Breast epithelium (tissue), 4 donors: ENCODE results near the gene TLCD1. TPM values are rescaled to one million over a fixed set of nuclear protein-coding genes. Genes with fewer than 3 reads are reported as not detected.
"Not testable (repeated sequence)": the region's sequence is repeated elsewhere in the genome, so short reads cannot be mapped to it uniquely, and the experiment has no call there.

Source experiments
- DNase-seq, 2 donors: peaks; one replicate each; pipeline ENCODE4 v3.0.0-alpha.2; 2019; ENCODE audit warnings: low spot score in 2 of 2
- H3K27ac ChIP-seq, 2 donors: fragments of 200-600 bp; sonication (generic) in 1 of 2; one replicate each; pipeline ENCODE4 v1.5.1; 2016 to 2019; ENCODE audit warnings: mild to moderate bottlenecking in 1 of 2
- H3K27me3 ChIP-seq, 2 donors: fragments of 200-600 bp; sonication (generic) in 1 of 2; one replicate each; pipeline versions ENCODE4 v1.5.1 to v1.6.0; 2017 to 2019; ENCODE audit warnings: control low read depth in 1 of 2, mild to moderate bottlenecking in 1 of 2
- H3K36me3 ChIP-seq: fragments of 200-600 bp; one replicate; pipeline ENCODE4 v1.5.1; 2019
- H3K4me1 ChIP-seq, 2 donors: fragments of 200-600 bp; sonication (generic); one replicate each; pipeline ENCODE4 v1.5.1; 2016 to 2019; ENCODE audit warnings: control low read depth in 1 of 2
- H3K4me3 ChIP-seq, 3 donors: fragments of 200-600 bp; sonication (generic); 1 replicate in 2 of 3; 2 replicates in 1 of 3; pipeline ENCODE4 v1.5.1; 2016 to 2019; ENCODE audit warnings: mild to moderate bottlenecking in 3 of 3, moderate library complexity in 2 of 3
- H3K9me3 ChIP-seq, 2 donors: fragments of 200-600 bp; sonication (generic) in 1 of 2; one replicate each; pipeline ENCODE4 v1.5.1; 2016 to 2019; ENCODE audit warnings: control low read depth in 1 of 2
- CTCF ChIP-seq, 3 donors: fragments of 450-650 bp; IDR thresholded peaks; one replicate each; pipeline ENCODE4 v1.5.1; 2016 to 2017; ENCODE audit warnings: antibody characterized with exemption in 3 of 3, mild to moderate bottlenecking in 3 of 3, moderate library complexity in 3 of 3
- POLR2A ChIP-seq: fragments of 450-650 bp; IDR thresholded peaks from one replicate; pipeline ENCODE4 v1.6.1; 2016; ENCODE audit warnings: antibody characterized with exemption, mild to moderate bottlenecking, moderate library complexity
- POLR2AphosphoS5 ChIP-seq, 3 donors: sonication (generic); formaldehyde crosslinking; IDR thresholded peaks; one replicate each; pipeline ENCODE4 v1.6.1; 2017; ENCODE audit warnings: antibody characterized with exemption in 3 of 3
- intact Hi-C: fragments of 100-400 bp; cut with DNase I; formaldehyde crosslinking; loops from one replicate; pipeline ENCODE4 v1.15.1; 2023; ENCODE audit warnings: low total_unique reads
- total RNA-seq, 3 donors: library from RNA; depleted of rRNA; stranded (reverse); fragments of >200 nt; gene quantifications; one replicate each; pipeline ENCODE4 v1.1.0, GENCODE V29; 2016

Gene TLCD1
- total RNA-seq, 3 donors from 2014 or later = 2.4 to 8.3 (median 3.9) TPM

GRCh38 chr17:28737770-28738679 is 12.0 kb upstream of the TLCD1 start:
- H3K27ac ChIP-seq = no peak overlapping the region
- H3K36me3 ChIP-seq = no peaks in the 10 kb centered on the region
- TF ChIP-seq CTCF (IDR thresholded peaks at IDR 0.05) (no peak), POLR2AphosphoS5 (IDR thresholded peaks at IDR 0.05) (no peak), POLR2A (no peak)
- H3K4me1 ChIP-seq = no peaks in the 10 kb centered on the region
- intact Hi-C loops = no loop called here
- no peak overlapping the region for H3K4me3 ChIP-seq
- no peaks in the 10 kb centered on the region for H3K27me3 ChIP-seq
- no peaks in the 10 kb centered on the region for H3K9me3 ChIP-seq
- DNase-seq = no peak

- intact Hi-C loops = no loop called here
- Histone ChIP-seq H3K4me3 (no peak overlapping the region), H3K27ac (no peak overlapping the region), H3K27me3 (no peaks in the 10 kb centered on the region), H3K36me3 (no peaks in the 10 kb centered on the region), H3K4me1 (no peaks in the 10 kb centered on the region), H3K9me3 (no peaks in the 10 kb centered on the region)
- no peak for DNase-seq
- TF ChIP-seq POLR2A (no peak), POLR2AphosphoS5 (IDR thresholded peaks at IDR 0.05) (no peak), CTCF (IDR thresholded peaks at IDR 0.05) (no peak)
These were observed 11.3 kb upstream of the TLCD1 start for GRCh38 chr17:28737316-28737715.

DNA sequence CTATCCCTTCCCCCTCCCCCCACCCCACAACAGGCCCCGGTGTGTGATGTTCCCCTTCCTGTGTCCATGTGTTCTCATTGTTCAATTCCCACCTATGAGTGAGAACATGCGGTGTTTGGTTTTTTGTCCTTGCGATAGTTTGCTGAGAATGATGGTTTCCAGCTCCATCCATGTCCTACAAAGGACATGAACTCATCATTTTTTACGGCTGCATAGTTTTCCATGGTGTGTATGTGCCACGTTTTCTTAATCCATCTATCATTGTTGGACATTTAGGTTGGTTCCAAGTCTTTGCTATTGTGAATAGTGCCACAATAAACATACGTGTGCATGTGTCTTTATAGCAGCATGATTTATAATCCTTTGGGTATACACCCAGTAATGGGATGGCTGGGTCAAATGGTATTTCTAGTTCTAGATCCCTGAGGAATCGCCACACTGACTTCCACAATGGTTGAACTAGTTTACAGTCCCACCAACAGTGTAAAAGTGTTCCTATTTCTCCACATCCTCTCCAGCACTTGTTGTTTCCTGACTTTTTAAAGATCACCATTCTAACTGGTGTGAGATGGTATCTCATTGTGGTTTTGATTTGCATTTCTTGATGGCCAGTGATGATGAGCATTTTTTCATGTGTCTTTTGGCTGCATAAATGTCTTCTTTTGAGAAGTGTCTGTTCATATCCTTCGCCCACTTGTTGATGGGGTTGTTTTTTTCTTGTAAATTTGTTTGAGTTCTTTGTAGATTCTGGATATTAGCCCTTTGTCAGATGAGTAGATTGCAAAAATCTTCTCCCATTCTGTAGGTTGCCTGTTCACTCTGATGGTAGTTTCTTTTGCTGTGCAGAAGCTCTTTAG is 10.1 kb upstream of the TLCD1 start:
- H3K4me1 ChIP-seq, DNase-seq, H3K36me3 ChIP-seq, H3K9me3 ChIP-seq, H3K27ac ChIP-seq, H3K4me3 ChIP-seq, intact Hi-C loops, H3K27me3 ChIP-seq: not testable (repeated sequence)

GRCh38 chr17:28735242-28735722 is 9.2 kb upstream of the TLCD1 start:
- Histone ChIP-seq H3K27me3 (no peaks in the 10 kb centered on the region), H3K4me1 (no peaks in the 10 kb centered on the region), H3K4me3 (no peak overlapping the region), H3K27ac (no peak overlapping the region), H3K9me3 (no peaks in the 10 kb centered on the region), H3K36me3 (no peaks in the 10 kb centered on the region)
- intact Hi-C loops = no loop called here
- DNase-seq = no peak
- TF ChIP-seq POLR2A = no peak
- TF ChIP-seq POLR2AphosphoS5 (IDR thresholded peaks at IDR 0.05) = no peak

GRCh38 chr17:28734712-28735241 is 8.7 kb upstream of the TLCD1 start:
- DNase-seq = no peak
- no peak overlapping the region for H3K4me3 ChIP-seq
- H3K27ac ChIP-seq = no peak overlapping the region
- TF ChIP-seq POLR2A = no peak
- no peak for TF ChIP-seq CTCF (IDR thresholded peaks at IDR 0.05)
- no peak for TF ChIP-seq POLR2AphosphoS5 (IDR thresholded peaks at IDR 0.05)
- intact Hi-C loops = no loop called here
- no peaks in the 10 kb centered on the region for H3K27me3 ChIP-seq
- H3K36me3 ChIP-seq = no peaks in the 10 kb centered on the region
- H3K4me1 ChIP-seq = no peaks in the 10 kb centered on the region
- no peaks in the 10 kb centered on the region for H3K9me3 ChIP-seq
